ENCODE results near the gene CCHCR1.

CCHCR1 gene

DNA sequence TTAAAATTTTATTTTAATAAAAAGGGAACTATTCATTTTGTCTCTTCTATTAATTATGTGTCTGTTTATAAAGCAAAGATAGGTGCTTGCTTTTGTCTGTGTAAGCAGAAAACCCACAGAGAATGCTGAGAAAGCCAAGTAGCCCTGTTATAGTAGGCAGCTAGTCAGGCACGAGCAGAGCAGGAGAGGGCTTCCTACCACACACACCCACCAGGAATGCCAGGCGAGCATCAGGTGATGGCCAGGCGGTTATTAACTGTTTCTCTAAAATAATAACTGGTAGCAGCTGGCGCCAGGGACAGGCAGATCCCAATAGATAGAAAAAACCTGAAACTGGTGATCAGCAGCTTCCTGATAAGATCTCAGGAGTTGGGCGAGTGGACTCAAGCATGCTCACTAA is 60.9 kb downstream of the CCHCR1 start:
- no peak for DNase-seq

DNA sequence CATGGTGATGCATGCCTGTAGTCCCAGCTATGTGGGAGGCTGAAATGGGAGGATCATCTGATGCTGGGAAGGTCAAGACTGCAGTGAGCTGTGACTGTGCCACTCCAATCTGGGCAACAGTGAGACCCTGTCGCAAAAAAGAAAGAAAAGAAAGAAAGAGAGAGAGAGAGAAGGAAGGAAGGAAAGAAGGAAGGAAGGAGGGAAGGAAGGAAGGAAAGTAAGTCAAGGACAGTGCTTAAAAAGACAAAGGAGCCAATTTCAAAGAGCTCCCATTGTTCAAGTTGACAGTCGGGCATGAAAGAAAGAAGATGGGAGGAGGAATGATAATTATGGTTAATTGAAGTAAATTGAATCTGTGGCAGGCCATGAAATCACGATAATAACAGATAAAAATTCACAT is 61.4 kb downstream of the CCHCR1 start:
- no peak for DNase-seq

DNA sequence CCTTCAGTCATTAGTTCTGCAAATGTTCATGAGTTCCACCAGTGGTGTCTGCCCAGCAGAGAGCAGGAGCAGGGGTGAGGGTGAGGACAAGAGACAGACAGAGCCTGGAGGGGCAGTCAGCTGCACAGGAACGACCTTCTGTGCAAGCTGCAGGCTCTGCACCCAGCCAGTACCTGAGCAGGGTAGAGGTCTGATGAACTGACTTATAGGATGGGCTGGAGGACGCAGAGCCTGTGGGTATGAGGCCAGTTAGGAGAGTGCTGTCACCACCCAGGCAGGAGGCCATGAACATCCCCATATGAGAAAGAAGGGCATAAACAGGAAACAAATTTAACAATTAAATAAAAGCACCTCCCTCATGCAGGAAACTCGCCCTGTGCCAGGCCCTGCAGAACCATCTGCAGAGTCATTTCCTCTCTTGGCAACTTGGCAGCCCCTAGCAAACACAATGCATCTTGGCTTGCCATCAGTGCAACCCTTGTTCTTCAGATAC is 63.2 kb downstream of the CCHCR1 start:
- no peak for DNase-seq

- peak; percentile 35 for DNase-seq
These were observed 64.7 kb downstream of the CCHCR1 start for GRCh38 chr6:31092769-31093505.
